ENCODE measurements around the gene CEACAM7.

DNA sequence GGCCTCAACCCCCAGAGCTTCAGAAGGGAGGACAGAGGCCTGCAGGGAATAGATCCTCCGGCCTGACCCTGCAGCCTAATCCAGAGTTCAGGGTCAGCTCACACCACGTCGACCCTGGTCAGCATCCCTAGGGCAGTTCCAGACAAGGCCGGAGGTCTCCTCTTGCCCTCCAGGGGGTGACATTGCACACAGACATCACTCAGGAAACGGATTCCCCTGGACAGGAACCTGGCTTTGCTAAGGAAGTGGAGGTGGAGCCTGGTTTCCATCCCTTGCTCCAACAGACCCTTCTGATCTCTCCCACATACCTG is 19.4 kb upstream of the CEACAM7 start:
- TF ChIP-seq, protein P1, sequence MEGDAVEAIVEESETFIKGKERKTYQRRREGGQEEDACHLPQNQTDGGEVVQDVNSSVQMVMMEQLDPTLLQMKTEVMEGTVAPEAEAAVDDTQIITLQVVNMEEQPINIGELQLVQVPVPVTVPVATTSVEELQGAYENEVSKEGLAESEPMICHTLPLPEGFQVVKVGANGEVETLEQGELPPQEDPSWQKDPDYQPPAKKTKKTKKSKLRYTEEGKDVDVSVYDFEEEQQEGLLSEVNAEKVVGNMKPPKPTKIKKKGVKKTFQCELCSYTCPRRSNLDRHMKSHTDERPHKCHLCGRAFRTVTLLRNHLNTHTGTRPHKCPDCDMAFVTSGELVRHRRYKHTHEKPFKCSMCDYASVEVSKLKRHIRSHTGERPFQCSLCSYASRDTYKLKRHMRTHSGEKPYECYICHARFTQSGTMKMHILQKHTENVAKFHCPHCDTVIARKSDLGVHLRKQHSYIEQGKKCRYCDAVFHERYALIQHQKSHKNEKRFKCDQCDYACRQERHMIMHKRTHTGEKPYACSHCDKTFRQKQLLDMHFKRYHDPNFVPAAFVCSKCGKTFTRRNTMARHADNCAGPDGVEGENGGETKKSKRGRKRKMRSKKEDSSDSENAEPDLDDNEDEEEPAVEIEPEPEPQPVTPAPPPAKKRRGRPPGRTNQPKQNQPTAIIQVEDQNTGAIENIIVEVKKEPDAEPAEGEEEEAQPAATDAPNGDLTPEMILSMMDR (IDR thresholded peaks at IDR 0.05), result no peak
- no peak for TF ChIP-seq EZH2 (IDR thresholded peaks at IDR 0.05; ENCODE audit: borderline replicate concordance, insufficient read depth, low read depth, low read length, poor library complexity, severe bottlenecking)

Data from B cell (primary cell).